Prostate gland (tissue), 2 donors: ENCODE data around the gene ATP2C2.

Experiments used
- CTCF ChIP-seq, 4 experiments: fragments of 200-600 bp in 2 of 4; fragments of 450-650 bp in 2 of 4; sonication (generic) in 2 of 4; IDR thresholded peaks; 1 replicate in 3 of 4; 2 replicates in 1 of 4; pipeline ENCODE4 v1.5.1; 2016 to 2019; ENCODE audit warnings: antibody characterized with exemption in 4 of 4, mild to moderate bottlenecking in 2 of 4, moderate library complexity in 2 of 4
- POLR2A ChIP-seq: fragments of 450-650 bp; IDR thresholded peaks from one replicate; pipeline ENCODE4 v1.6.1; 2016; ENCODE audit warnings: antibody characterized with exemption, mild to moderate bottlenecking

- TF ChIP-seq CTCF (IDR thresholded peaks at IDR 0.05) (no peak), POLR2A (no peak)
These were observed 90.5 kb downstream of the ATP2C2 start for GRCh38 chr16:84458606-84459532.
